Measurements from ENCODE around the gene CTAGE1.

The CTAGE1 gene

GRCh38 chr18:22387364-22387763, 30.4 kb downstream of the CTAGE1 start:
- DNase-seq, result no peak

DNA sequence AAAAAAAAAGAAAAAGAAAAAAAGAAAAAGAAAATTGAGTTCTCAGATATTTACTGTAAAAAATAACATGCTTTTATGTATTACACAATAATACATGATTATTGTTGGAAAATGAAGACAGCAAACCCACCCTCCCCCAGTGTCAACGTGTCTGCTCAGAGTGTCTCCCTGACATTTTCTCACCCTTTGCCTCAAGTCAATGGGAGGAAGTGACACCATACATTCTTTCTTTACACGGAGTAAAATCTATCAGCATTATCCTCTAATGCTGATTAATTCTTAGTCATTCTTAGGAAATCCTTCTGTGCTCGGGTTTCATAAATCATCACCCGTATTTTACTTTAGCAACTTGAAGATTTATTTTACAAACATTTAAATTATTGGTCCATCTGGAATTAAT, 32.0 kb downstream of the CTAGE1 start:
- no peak for DNase-seq

DNA sequence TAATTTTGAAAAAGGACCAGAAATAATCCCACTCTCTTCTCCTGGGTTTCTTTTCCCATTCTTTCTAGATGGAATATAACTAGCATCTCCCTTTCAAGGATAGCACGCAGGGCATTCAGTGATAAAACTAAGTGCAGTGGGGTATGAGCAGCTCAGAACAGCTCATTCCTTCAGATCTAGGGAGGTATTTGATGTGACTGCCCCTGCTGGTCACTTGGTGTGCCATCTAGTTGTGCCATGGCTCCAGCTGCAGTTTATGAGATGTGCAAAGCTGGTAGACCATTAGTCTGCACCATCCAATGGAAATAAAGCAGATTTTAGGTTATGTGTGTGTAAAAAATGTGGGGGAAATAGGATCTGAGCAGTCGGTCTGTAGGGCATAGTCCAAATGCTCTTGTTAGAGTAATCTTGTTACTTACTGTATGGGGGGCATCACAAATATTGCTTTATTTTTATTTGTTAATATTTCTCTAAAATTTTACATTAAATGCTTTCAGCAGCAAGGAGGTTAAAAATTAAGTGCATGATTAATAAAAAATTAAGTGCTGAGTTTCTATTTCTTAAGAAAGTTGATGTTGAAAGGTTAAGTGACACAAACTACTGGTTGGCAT, 38.9 kb downstream of the CTAGE1 start:
- DNase-seq, result no peak

GRCh38 chr18:22377769-22378168, 39.9 kb downstream of the CTAGE1 start:
- DNase-seq, result no peak

GRCh38 chr18:22370414-22370813, 47.3 kb downstream of the CTAGE1 start:
- no peak for DNase-seq

DNA sequence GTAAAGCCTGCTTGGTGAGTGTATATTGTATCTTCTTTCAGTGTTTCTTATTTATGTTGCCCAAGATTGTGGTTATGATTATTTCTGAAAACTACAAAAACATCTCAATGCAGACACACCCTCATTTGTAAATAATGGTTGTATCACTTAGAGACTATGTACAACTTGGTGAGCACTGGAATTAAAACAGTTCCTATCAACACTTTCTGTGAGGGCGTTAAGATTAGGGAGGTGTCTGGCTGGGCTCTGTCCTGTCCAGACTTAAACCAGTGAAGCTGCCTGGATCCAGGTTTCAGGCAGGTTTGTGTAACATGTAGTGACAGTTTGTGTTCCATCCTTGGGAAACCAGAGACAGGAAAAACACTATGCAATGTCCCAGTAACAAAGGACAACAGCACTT, 49.7 kb downstream of the CTAGE1 start:
- no peak for DNase-seq

DNA sequence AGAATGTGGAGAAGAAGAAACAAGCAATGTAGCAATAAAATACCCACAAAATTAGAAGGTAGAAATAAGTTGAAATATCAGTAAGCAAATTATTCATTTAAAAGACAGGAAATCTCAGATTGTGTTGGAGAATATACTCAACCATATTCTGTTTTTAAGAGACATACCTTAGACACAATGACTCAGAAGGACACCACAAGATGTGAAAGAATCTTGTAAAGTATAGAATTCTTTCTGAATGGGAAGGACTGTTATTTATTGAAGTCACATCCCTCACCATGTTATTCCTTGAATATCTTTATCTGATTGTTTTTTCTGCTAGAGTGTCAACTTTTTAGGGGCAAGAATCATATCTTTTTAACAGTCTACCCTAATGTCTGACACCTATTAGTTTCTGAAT, 50.4 kb downstream of the CTAGE1 start:
- no peak for DNase-seq

- DNase-seq, result no peak
These were observed 53.8 kb downstream of the CTAGE1 start for GRCh38 chr18:22363867-22364463.
